ENCODE results near the gene RAB3GAP2. TPM values are rescaled to one million over a fixed set of nuclear protein-coding genes. Genes with fewer than 3 reads are reported as not detected.
"Not testable (repeated sequence)": the region's sequence is repeated elsewhere in the genome, so short reads cannot be mapped to it uniquely, and the experiment has no call there.

RAB3GAP2 gene
- total RNA-seq, 1 experiment from 2014 or later = 43.4 TPM

GRCh38 chr1:220213382-220213983 is 58.8 kb downstream of the RAB3GAP2 start:
- DNase-seq (ENCODE audit: extremely low read depth, low read depth) = no peak

- no peak for DNase-seq (ENCODE audit: extremely low read depth, low read depth)
These were observed 64.8 kb downstream of the RAB3GAP2 start for GRCh38 chr1:220207411-220207810.

- not testable (repeated sequence) for DNase-seq (ENCODE audit: extremely low read depth, low read depth)
These were observed 67.5 kb downstream of the RAB3GAP2 start for GRCh38 chr1:220204758-220205157.

- no peak for DNase-seq (ENCODE audit: extremely low read depth, low read depth)
These were observed 68.4 kb downstream of the RAB3GAP2 start for GRCh38 chr1:220203816-220204215.

GRCh38 chr1:220198186-220199005 is 73.9 kb downstream of the RAB3GAP2 start:
- DNase-seq (ENCODE audit: extremely low read depth, low read depth) = no peak

- no peak for DNase-seq (ENCODE audit: extremely low read depth, low read depth)
These were observed 76.6 kb downstream of the RAB3GAP2 start for GRCh38 chr1:220195701-220196100.

GRCh38 chr1:220189750-220190347 is 82.4 kb downstream of the RAB3GAP2 start:
- DNase-seq (ENCODE audit: extremely low read depth, low read depth) = peak; percentile 48

GRCh38 chr1:220188538-220188937 is 83.7 kb downstream of the RAB3GAP2 start:
- no peak for DNase-seq (ENCODE audit: extremely low read depth, low read depth)

- no peak for DNase-seq (ENCODE audit: extremely low read depth, low read depth)
These were observed 85.5 kb downstream of the RAB3GAP2 start for GRCh38 chr1:220186752-220187151.

GRCh38 chr1:220184506-220184905 is 87.7 kb downstream of the RAB3GAP2 start:
- DNase-seq (ENCODE audit: extremely low read depth, low read depth) = no peak

GRCh38 chr1:220182656-220183055 is 89.6 kb downstream of the RAB3GAP2 start:
- DNase-seq (ENCODE audit: extremely low read depth, low read depth) = no peak

GRCh38 chr1:220182111-220182510 is 90.1 kb downstream of the RAB3GAP2 start:
- DNase-seq (ENCODE audit: extremely low read depth, low read depth) = no peak

- no peak for DNase-seq (ENCODE audit: extremely low read depth, low read depth)
These were observed 95.7 kb downstream of the RAB3GAP2 start for GRCh38 chr1:220176540-220176939.

GRCh38 chr1:220170836-220171526 is 101.3 kb downstream of the RAB3GAP2 start:
- DNase-seq (ENCODE audit: extremely low read depth, low read depth) = no peak

GRCh38 chr1:220169887-220170286 is 102.4 kb downstream of the RAB3GAP2 start:
- DNase-seq (ENCODE audit: extremely low read depth, low read depth) = not testable (repeated sequence)

GRCh38 chr1:220166853-220167252 is 105.4 kb downstream of the RAB3GAP2 start:
- DNase-seq (ENCODE audit: extremely low read depth, low read depth) = no peak

- no peak for DNase-seq (ENCODE audit: extremely low read depth, low read depth)
These were observed 107.7 kb downstream of the RAB3GAP2 start for GRCh38 chr1:220164517-220164916.

GRCh38 chr1:220164116-220164515 is 108.1 kb downstream of the RAB3GAP2 start:
- DNase-seq (ENCODE audit: extremely low read depth, low read depth) = no peak

GRCh38 chr1:220160027-220160426 is 112.2 kb downstream of the RAB3GAP2 start:
- no peak for DNase-seq (ENCODE audit: extremely low read depth, low read depth)

GRCh38 chr1:220159041-220159440 is 113.2 kb downstream of the RAB3GAP2 start:
- DNase-seq (ENCODE audit: extremely low read depth, low read depth) = no peak

GRCh38 chr1:220158530-220158929 is 113.7 kb downstream of the RAB3GAP2 start:
- DNase-seq (ENCODE audit: extremely low read depth, low read depth) = not testable (repeated sequence)

Measured in NCI-H460 (cell line).